ENCODE measurements around the gene SMC6.

SMC6 gene

GRCh38 chr2:17617516-17617915 is 136.1 kb downstream of the SMC6 start:
- DNase-seq (ENCODE audit: low read depth in 2 of 2) = no peak

GRCh38 chr2:17616405-17616804 is 137.2 kb downstream of the SMC6 start:
- DNase-seq (ENCODE audit: low read depth in 2 of 2) = no peak

GRCh38 chr2:17615728-17616351 is 137.8 kb downstream of the SMC6 start:
- no peak for DNase-seq (ENCODE audit: low read depth in 2 of 2)

- DNase-seq (ENCODE audit: low read depth in 2 of 2) = no peak
These were observed 138.5 kb downstream of the SMC6 start for GRCh38 chr2:17615147-17615546.

GRCh38 chr2:17614174-17614930 is 139.3 kb downstream of the SMC6 start:
- DNase-seq (ENCODE audit: low read depth in 2 of 2) = no peak

Measured in stimulated activated CD8-positive, alpha-beta memory T cell treated with anti-CD3 and anti-CD28 coated beads, Interleukin-7, amount 100 ng/mL, for 1 hour (primary cell).